Kidney (tissue), 14 donors: Measurements from ENCODE around the gene CHST7. TPM values are rescaled to one million over a fixed set of nuclear protein-coding genes. Genes with fewer than 3 reads are reported as not detected.

Experiments used
- DNase-seq, 5 donors: peaks; one replicate each; pipeline ENCODE4 v3.0.0-alpha.2; 2013 to 2020
- FAIRE-seq: peaks from 2 replicates; lab custom pipeline; 2012; peaks lifted over from hg19 to GRCh38; lab: Jason Lieb, UNC
- H3K27ac ChIP-seq, 2 donors: one replicate each; pipeline ENCODE4 v1.7.0; 2013; ENCODE audit warnings: low read depth in 2 of 2, low read length in 2 of 2, inconsistent platforms in 1 of 2
- H3K27me3 ChIP-seq: one replicate; pipeline ENCODE4 v1.7.1; 2013; ENCODE audit warnings: low read length, inconsistent platforms; ENCODE audit not compliant: control insufficient read depth, insufficient read depth
- H3K36me3 ChIP-seq, 3 donors: one replicate each; pipeline versions ENCODE4 v1.7.0 to v1.7.1; 2013; ENCODE audit warnings: low read length in 3 of 3, control low read depth in 1 of 3, inconsistent platforms in 1 of 3; ENCODE audit not compliant: insufficient read depth in 3 of 3, control insufficient read depth in 2 of 3
- H3K4me1 ChIP-seq, 3 donors: one replicate each; pipeline versions ENCODE4 v1.7.0 to v1.7.1; 2013; ENCODE audit warnings: low read length in 3 of 3, inconsistent platforms in 1 of 3, low read depth in 1 of 3; ENCODE audit not compliant: control insufficient read depth in 2 of 3, insufficient read depth in 2 of 3
- H3K4me3 ChIP-seq, 3 donors: one replicate each; pipeline versions ENCODE4 v1.7.0 to v1.8.1; 2013; ENCODE audit warnings: low read length in 3 of 3, control low read depth in 1 of 3, inconsistent platforms in 1 of 3
- H3K9ac ChIP-seq, 3 donors: one replicate each; pipeline versions ENCODE4 v1.7.0 to v1.7.1; 2013; ENCODE audit warnings: low read length in 3 of 3, control low read depth in 1 of 3, inconsistent platforms in 1 of 3
- H3K9me3 ChIP-seq, 3 donors: one replicate each; pipeline versions ENCODE4 v1.7.0 to v1.7.1; 2013; ENCODE audit warnings: low read length in 3 of 3, control low read depth in 1 of 3, inconsistent platforms in 1 of 3; ENCODE audit not compliant: control insufficient read depth in 2 of 3, insufficient read depth in 1 of 3
- CTCF ChIP-seq: IDR thresholded peaks from 3 replicates; pipeline ENCODE4 v1.5.1; 2012; ENCODE audit warnings: mild to moderate bottlenecking, moderate library complexity, borderline replicate concordance; ENCODE audit not compliant: insufficient read depth; ENCODE audit errors: extremely low read depth
- intact Hi-C: fragments of 100-400 bp; cut with DNase I; formaldehyde crosslinking; loops from one replicate; pipeline ENCODE4 v1.11.1; 2022
- polyA plus RNA-seq: library from polyadenylated mRNA; stranded (reverse); fragments of 350-450 nt; fragmentation: Illumina TruSeq; extraction: RNeasy Lipid Tissue Mini Kit (QIAGEN cat#74804); gene quantifications from one replicate; pipeline ENCODE4 v1.2.3, GENCODE V29; 2014; ENCODE audit warnings: low read depth, low replicate concordance; ENCODE audit not compliant: insufficient read depth
- total RNA-seq: library from RNA; stranded (reverse); fragmentation: NEBNext Ultra II Directional; extraction: Animal tissue kit (Norgen Biotek cat#: 25700); gene quantifications from one replicate; pipeline ENCODE4 v1.2.1, GENCODE V29; 2021
- donor health status: control.
- donor health status: control.
- donor health status: control.
- donor health status: control.
- donor health status: control.
- donor health status: DM: yes; HTN: yes; CAD: no.
- donor health status: Normal renal cell carcinoma (clear cell type).

The CHST7 gene
- total and polyA plus RNA-seq, 2 donors from 2014 or later = 2.0 to 9.0 TPM

GRCh38 chrX:46554942-46555341 lies 18.6 kb upstream of the CHST7 start:
- no peak for DNase-seq
- Histone ChIP-seq H3K4me3 (no peak overlapping the region), H3K9me3 (no peaks in the 10 kb centered on the region), H3K27me3 (no peaks in the 10 kb centered on the region), H3K9ac (no peak overlapping the region), H3K36me3 (no peaks in the 10 kb centered on the region), H3K27ac (no peak overlapping the region), H3K4me1 (no peaks in the 10 kb centered on the region)
- no peak for FAIRE-seq
- intact Hi-C loops = no loop called here
- peak; percentile 4 for TF ChIP-seq CTCF

- no peak for TF ChIP-seq CTCF
- no peaks in the 10 kb centered on the region for H3K36me3 ChIP-seq
- FAIRE-seq (no peak), DNase-seq (no peak)
- no peak overlapping the region for H3K9ac ChIP-seq
- no peak overlapping the region for H3K4me3 ChIP-seq
- intact Hi-C loops = no loop called here
- no peaks in the 10 kb centered on the region for H3K9me3 ChIP-seq
- H3K27ac ChIP-seq = no peak overlapping the region
- H3K4me1 ChIP-seq = no peaks in the 10 kb centered on the region
- no peaks in the 10 kb centered on the region for H3K27me3 ChIP-seq
These were observed 14.5 kb upstream of the CHST7 start for GRCh38 chrX:46559062-46559461.

GRCh38 chrX:46561824-46562657 lies 11.5 kb upstream of the CHST7 start:
- Histone ChIP-seq H3K9me3 (no peaks in the 10 kb centered on the region), H3K4me3 (no peak overlapping the region), H3K27ac (no peak overlapping the region), H3K36me3 (no peaks in the 10 kb centered on the region), H3K9ac (no peak overlapping the region), H3K4me1 (no peaks in the 10 kb centered on the region), H3K27me3 (no peaks in the 10 kb centered on the region)
- no peak for FAIRE-seq
- TF ChIP-seq CTCF = no peak
- intact Hi-C loops = no loop called here
- DNase-seq = no peak
